Measurements from ENCODE around the gene NUDT1. TPM values are rescaled to one million over a fixed set of nuclear protein-coding genes. Genes with fewer than 3 reads are reported as not detected.

The NUDT1 gene
- total RNA-seq, 1 experiment from 2014 or later, result 64.7 TPM

DNA sequence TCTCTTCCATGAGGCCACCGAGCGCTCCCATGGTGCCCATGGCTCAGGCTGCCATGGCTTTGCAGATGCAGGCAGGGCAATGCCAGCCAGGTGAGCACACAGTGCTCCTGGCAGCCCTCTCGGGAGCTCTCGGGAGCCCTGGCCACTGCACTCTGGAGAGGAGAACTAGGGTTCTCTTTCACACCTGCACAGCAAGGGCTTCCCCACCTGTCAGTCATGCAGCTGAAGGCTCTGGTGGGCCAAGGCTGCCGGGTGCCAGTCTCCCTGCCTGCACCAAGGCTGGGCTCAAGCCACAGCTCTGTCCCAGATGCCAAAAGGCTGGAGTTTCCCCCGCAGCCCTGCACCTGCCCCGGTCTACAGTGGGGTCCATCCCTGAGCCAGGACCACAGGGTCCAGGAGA is 32.6 kb downstream of the NUDT1 start:
- in situ Hi-C loops (cut with HindIII; ENCODE audit: low pct_unique_long_range_greater_than_20kb, low sequenced_read_pairs), result no loop called here
- no peak for DNase-seq (ENCODE audit: low read depth)

DNA sequence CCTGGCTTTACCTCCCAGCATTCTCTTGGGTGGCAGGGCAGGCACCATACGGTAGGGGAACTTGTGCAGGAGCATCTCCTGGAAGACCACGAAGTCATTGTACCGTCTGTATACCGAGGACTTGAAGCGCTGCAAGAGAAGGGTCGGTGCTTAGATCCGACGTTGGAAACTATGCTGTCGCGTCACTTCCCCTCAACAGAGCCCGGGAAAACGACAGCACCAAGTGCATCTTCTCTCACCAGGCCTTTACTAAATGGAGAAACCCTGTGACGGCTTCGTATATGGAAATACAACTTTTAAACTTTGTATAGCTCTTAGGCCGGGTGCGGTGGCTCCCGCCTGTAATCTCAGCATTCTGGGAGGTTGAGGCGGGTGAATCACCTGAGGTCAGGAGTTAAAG is 33.1 kb downstream of the NUDT1 start:
- in situ Hi-C loops (cut with HindIII; ENCODE audit: low pct_unique_long_range_greater_than_20kb, low sequenced_read_pairs), result no loop called here
- no peak for DNase-seq (ENCODE audit: low read depth)

DNA sequence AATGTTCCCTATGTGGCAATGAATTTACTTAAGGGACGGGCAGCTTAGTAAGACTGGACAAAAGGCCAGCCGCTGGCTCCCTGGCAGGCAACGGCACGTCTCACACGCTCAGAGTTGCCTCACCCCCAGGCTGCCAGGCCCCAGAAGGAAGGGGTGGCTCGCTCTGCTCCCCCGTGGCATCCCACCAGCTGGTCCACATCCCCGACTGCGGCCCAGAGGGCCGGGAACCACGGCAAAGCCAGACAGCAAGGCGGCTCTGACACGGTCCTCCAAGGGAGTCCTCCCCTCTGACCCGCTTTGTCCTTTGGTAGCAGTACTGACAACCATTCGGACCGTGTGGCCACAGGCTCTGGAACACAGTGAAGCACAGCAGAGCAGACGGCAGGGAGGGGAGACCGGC is 34.1 kb downstream of the NUDT1 start:
- in situ Hi-C loops (cut with HindIII; ENCODE audit: low pct_unique_long_range_greater_than_20kb, low sequenced_read_pairs), result no loop called here
- DNase-seq (ENCODE audit: low read depth), result no peak

DNA sequence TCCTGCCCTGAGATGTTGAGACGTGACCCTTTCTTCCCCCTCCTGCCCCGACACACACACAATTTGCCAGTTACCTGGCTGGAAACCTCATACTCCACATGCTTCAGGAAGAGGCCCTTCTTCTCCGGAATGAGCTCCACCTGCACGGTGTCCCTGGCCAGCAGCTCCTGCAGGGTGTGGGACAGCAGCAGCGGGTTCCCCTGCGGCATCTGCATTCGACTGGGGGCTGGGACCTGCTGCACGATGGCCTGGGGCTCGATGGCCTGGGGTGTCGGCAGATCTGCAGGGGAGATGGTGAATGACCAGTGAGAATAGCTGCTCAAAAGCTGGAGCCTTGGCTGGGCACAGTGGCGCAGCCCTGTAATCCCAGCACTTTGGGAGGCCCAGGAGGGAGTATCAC is 36.0 kb downstream of the NUDT1 start:
- in situ Hi-C loops (cut with HindIII; ENCODE audit: low pct_unique_long_range_greater_than_20kb, low sequenced_read_pairs), result no loop called here
- DNase-seq (ENCODE audit: low read depth), result no peak

DNA sequence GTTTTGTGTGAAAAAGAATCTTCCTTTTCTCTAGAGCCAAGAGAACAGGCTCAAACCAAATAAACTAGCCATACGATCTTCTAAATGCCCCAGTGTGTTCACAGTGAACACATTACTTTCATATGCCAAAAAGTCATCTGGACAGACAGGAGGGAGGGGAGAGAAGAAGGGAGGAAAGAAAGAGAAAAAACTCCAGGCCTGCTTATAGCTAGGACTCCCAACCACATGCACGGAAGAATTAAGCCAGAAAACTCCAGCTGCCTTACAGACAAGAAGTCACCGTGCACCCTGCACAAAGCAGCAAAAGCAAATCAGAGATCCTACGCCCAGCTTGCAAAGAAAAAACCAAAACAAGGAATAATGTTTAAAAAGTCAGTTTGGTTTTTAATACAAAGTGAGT is 37.9 kb downstream of the NUDT1 start:
- DNase-seq (ENCODE audit: low read depth), result no peak
- in situ Hi-C loops (cut with HindIII; ENCODE audit: low pct_unique_long_range_greater_than_20kb, low sequenced_read_pairs), result no loop called here

DNA sequence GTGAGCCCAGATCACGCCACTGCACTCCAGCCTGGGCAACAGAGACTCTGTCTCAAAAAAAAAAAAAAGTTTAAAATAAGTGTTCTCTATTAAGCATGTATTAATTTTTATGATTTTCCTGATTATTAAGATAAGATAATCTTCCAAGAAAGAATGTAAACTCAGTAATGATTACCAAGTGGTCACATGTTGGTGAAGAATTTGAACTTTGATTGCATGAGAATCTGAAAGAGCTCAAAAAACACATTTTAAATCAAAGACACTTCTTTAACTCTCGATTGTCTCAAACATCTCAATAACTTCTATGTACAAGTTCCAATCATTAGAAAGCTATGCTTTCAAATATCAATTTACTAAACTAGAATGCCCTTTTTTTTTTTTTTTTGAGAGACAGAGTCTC is 38.4 kb downstream of the NUDT1 start:
- no peak for DNase-seq (ENCODE audit: low read depth)
- in situ Hi-C loops (cut with HindIII; ENCODE audit: low pct_unique_long_range_greater_than_20kb, low sequenced_read_pairs), result no loop called here

DNA sequence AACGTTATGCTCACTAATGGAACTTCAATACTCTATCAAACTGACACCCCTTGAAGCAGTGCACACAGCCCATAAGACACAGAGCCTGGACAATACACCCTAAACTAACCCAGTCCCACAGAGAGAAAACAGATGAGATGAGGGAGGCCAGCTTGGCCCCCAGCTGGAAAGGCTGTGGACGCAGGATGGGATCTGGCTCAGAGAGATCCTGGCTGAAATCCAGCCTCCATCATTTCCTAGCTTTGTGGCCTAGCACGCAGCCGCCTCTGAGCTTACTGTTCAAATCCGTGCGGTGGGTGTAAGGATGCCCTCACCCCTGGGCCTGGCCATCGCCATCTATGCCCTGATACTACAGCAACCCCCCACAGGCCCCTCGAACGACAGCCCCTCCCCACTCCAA is 39.5 kb downstream of the NUDT1 start:
- in situ Hi-C loops (cut with HindIII; ENCODE audit: low pct_unique_long_range_greater_than_20kb, low sequenced_read_pairs), result no loop called here
- no peak for DNase-seq (ENCODE audit: low read depth)

DNA sequence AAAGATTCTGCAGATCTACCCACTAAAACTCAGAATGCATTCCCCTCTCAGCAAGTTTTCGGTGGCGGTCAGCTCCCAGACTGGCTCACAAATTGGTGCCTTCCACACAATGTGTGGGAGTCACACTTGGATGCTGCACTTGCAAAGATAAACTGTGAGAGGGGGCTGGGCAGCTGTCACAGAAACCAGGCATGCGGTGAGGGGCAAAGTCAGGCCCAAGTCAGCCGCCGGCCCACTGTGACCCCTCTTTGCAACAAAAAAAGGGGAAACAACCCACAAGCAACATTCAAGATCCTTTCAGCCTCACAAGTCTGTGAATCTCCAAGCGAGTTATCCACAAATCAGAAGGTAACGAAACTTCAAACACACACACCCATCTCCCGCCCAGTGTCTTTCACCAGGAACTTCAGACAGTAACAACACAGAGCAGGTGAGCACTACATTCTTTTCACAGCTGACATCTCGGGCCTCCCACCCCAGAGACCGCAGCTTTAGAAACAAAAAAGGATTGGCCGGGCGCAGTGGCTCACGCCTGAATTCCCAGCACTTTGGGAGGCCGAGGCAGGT is 40.2 kb downstream of the NUDT1 start:
- in situ Hi-C loops (cut with HindIII; ENCODE audit: low pct_unique_long_range_greater_than_20kb, low sequenced_read_pairs), result no loop called here
- DNase-seq (ENCODE audit: low read depth), result no peak

DNA sequence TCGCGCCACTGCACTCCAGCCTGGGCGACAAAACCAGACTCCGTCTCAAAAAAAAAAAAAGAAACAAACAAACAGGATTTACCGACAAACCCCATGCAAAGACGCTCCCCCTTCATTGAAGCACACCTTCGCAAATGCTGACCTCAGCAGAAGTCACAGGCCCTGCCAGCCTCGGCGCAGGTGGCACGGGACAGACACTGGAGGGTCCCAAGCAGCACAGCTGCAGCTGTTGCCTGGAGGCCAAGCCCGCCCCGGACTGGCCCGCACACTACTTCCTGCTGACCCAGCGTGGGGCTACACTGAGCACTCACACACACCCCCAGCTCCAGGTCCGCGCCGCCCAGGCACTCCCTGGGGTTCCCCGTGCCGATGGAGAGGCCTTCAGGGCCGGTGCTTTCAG is 41.0 kb downstream of the NUDT1 start:
- no peak for DNase-seq (ENCODE audit: low read depth)

DNA sequence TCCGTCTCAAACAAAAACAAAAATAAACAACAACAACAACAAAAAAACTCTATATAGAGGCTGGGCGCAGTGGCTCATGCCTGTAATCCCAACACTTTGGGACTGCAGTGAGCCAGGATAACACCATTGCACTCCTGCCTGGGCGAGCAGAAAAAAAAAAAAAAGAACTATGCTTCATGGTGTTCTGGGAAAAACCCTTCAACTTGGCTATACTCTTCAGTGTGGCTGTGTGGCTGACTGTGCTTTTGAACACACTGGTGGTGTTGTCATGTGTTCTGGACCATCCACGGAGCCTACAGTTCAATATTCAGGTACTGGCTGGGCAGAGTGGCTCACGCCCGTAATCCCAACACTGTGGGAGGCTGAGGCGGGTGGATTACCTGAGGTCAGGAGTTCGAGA is 45.7 kb downstream of the NUDT1 start:
- in situ Hi-C loops (cut with HindIII; ENCODE audit: low pct_unique_long_range_greater_than_20kb, low sequenced_read_pairs), result no loop called here
- DNase-seq (ENCODE audit: low read depth), result no peak

More for the DNA sequence above, 41.0 kb downstream of the NUDT1 start:
- in situ Hi-C loops (cut with HindIII; ENCODE audit: low pct_unique_long_range_greater_than_20kb, low sequenced_read_pairs), result no loop called here

DNA sequence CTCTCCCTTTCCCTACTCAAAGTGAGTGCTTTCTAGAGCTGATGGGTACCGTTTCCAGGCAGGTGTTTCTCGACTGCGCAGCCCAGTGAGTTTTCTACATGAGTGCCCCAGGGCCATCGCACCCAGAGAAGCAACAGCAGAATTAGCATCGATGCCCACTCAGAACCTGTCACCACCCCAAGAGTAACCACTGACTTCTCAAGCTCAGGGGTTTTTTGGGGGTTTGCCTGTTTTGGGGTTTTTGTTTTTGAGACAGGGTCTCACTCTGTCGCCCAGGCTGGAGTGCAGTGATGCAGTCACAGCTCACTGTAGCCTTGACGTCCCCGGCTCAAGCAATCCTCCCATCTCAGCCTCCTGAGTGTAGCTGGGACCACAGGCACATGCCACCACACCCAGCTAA is 46.5 kb downstream of the NUDT1 start:
- DNase-seq (ENCODE audit: low read depth), result no peak
- in situ Hi-C loops (cut with HindIII; ENCODE audit: low pct_unique_long_range_greater_than_20kb, low sequenced_read_pairs), result no loop called here

DNA sequence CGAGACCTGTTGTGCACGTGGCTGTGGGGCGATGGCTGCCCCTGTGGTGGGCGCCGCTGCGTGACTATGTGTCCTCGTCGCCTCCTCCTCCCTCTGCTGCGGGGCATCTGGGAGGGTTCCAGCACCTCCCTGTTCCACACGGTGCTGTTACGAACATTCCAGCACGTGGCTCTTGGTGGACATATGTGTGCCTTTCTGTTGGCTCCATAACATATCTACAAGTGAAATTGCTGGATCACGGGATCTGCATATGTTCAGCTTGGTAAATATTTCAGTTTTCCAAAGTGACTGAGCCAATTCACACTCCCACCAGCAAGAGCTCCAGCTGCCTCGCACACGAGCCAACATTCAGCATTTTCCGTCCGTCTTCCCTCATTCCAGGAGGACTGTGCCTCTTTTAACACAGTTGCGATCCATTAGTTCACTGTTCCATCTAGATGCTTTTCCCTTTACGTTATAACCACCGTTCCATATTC is 47.1 kb downstream of the NUDT1 start:
- no peak for DNase-seq (ENCODE audit: low read depth)

DNA sequence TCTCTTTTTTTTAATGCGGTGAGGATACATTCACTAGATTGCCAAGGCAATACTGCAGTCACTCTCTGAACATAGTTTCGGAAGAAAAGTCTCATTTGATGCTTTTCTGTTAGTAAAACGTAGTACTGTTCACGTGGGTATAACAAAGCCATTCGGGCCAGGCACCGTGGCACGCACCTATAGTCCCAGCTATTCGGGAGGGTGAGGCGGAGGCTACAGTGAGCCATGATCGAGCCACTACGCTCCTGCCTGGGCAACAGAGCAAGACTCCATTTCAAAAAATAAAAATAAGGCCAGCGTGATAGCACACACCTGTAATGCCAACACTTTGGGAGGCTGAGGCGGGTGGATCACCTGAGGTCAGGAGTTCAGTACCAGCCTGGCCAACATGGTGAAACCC is 47.6 kb downstream of the NUDT1 start:
- no peak for DNase-seq (ENCODE audit: low read depth)
- in situ Hi-C loops (cut with HindIII; ENCODE audit: low pct_unique_long_range_greater_than_20kb, low sequenced_read_pairs), result no loop called here

More for the DNA sequence above, 47.1 kb downstream of the NUDT1 start:
- in situ Hi-C loops (cut with HindIII; ENCODE audit: low pct_unique_long_range_greater_than_20kb, low sequenced_read_pairs), result no loop called here

DNA sequence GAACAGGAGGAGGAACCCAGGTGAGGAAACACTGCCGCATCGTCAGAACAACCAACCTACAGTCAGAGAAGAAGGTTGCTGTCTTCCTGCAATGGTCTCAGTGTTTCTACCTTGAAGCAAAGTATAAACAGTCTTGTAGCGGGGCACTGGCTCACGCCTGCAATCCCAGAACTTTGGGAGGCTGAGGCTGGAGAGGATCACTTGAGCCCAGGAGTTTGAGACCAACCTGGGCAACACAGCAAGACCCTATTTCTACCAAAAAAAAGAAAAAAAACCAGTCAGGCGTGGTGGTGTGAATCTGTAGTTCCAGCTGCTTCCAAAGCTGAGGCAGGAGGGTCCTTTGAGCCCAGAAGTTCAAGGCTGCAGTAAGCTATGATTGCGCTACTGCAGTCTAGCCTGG is 48.9 kb downstream of the NUDT1 start:
- DNase-seq (ENCODE audit: low read depth), result no peak
- in situ Hi-C loops (cut with HindIII; ENCODE audit: low pct_unique_long_range_greater_than_20kb, low sequenced_read_pairs), result no loop called here

DNA sequence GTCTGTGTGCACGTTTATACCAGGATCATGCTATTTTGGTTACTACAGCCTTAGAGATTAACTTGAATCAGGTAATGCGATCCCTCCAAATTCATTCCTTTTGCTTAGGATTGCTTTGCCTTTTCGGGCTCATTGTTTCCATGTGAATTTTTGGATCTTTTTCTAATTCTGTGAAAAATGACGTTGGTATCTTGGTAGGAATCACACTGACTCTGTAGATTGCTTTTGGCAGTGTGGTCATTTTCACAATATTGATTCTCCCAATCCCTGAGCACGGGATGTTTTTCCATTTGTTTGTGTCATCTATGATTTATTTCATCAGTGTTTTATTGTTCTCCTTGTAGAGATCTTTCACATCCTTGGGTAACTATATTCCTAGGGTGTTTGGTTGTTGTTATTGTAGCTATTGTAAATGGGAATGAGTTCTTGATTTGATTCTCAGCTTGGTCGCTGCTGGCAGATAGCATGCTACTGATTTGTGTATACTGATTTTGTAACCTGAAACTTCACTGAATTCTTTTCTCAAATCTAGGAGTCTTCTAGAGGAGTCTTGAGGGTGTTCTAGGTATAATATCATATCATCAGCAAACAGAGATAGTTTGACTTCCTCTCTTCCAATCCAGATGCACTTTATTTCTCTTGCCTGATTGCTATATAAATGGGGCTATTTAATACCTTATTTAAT is 54.1 kb downstream of the NUDT1 start:
- DNase-seq (ENCODE audit: low read depth), result no peak
- in situ Hi-C loops (cut with HindIII; ENCODE audit: low pct_unique_long_range_greater_than_20kb, low sequenced_read_pairs), result no loop called here

DNA sequence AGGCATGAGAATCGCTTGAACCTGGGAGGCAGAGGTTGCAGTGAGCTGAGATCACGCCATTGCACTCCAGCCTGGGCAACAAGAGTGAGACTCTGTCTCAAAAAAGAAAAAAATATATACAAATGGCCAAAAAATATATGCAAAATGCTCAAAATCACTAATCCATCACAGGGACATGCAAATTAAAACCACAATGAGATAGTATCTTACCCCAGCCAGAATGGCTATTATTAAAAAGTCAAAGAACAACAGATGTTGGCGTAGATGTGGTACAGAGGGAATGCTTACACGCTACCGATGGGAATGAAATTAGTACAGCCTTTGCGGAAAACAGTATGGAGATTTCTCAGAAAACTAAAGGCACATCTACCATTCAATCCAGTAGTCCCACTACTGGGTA is 54.8 kb downstream of the NUDT1 start:
- no peak for DNase-seq (ENCODE audit: low read depth)
- in situ Hi-C loops (cut with HindIII; ENCODE audit: low pct_unique_long_range_greater_than_20kb, low sequenced_read_pairs), result no loop called here

DNA sequence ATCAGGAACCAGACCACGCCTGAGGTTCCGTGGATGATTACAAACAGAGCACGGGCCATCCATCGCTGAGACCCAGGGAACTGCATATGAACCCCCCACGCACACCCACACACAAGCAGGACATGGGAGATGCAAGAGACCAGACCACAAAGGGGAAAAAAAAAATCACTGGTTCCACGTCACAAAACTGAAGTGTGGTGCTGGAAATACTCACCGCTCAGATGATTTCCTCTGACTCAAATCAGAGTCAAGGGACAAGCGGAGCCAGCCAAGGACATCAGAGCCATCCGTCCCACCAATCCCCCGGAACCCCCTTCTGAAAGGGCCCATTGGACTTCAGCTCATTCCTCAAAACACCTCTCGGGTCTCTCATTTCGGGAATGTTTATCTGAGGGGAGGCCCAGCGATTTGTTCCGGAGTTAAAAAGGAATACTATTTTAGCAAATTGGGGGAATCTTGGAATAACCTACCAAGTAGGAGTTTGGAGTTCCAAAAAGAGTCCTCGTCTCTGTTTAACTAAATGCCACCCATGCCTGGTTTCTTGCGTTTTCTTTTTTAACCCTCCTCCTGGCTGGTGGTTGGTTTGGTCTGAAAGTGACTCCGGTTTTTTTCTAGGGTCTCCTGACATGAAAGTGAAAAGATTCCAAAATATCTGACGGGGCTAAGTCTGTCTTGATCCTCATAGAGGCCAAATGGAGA is 57.3 kb downstream of the NUDT1 start:
- no peak for DNase-seq (ENCODE audit: low read depth)
- in situ Hi-C loops (cut with HindIII; ENCODE audit: low pct_unique_long_range_greater_than_20kb, low sequenced_read_pairs), result no loop called here

DNA sequence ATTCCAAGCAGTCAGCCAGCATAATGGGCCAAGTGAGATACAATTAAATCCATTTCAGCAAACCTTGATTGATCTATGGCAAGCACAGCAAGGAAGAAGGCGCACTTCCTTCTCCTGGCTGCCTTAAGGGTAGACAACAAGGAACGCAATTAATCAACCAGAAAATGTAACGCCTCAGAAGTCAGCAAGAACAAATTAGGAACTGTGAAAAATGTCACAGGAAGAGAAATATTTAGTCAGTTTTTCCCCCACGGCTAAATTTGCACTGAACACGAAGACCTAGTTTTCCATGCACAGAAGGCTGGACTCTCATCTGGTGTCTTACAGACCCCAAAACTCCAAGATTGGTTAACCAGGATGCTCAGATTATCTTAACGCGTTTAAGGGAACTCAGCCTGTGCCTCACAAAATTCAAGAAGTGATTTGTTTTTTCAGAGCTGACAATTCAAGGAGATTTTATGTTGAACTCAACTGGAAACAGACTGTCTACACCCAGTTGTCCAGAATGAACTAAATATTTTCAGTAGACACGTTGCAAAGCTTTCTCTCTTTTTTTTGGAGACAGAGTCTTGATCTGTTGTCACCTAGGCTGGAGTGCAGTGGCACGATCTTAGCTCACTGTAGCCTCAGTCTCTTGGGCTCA is 58.0 kb downstream of the NUDT1 start:
- DNase-seq (ENCODE audit: low read depth), result no peak
- in situ Hi-C loops (cut with HindIII; ENCODE audit: low pct_unique_long_range_greater_than_20kb, low sequenced_read_pairs), result no loop called here
